K562 (cell line): ENCODE results near the gene PACS2. TPM values are rescaled to one million over a fixed set of nuclear protein-coding genes. Genes with fewer than 3 reads are reported as not detected.
"Not testable (repeated sequence)": the region's sequence is repeated elsewhere in the genome, so short reads cannot be mapped to it uniquely, and the experiment has no call there.

ENCODE experiments used
- ATAC-seq: fragments of 200-7000 bp; cut with Tn5 transposase; 3 replicates; pipeline ENCODE4 v1.9.1; 2020; ENCODE audit warnings: moderate library complexity
- BruUV-seq: library from RNA; stranded (reverse); fragments of 400-500 nt; replicated peaks from 2 replicates; lab custom pipeline; 2021; lab: Mats Ljungman, UMichigan
- CTCF ChIA-PET: fragments of 300-600 bp; formaldehyde crosslinking; extraction: SDS; loops from one replicate; lab custom pipeline; 2021; ENCODE audit warnings: low intra/inter-chr PET ratio; lab: Yijun Ruan, JAX
- POLR2A ChIA-PET: fragments of 300-600, 350-650 bp; sonication (Branson Sonifier 250); formaldehyde crosslinking; extraction: SDS; loops from one replicate; lab custom pipeline; 2021; ENCODE audit warnings: antibody characterized with exemption, inconsistent platforms; lab: Yijun Ruan, JAX
- DNase-seq, 4 experiments: peaks; one replicate each; pipeline versions ENCODE4 v3.0.0 to v3.0.0-alpha.2; 2011 to 2018; ENCODE audit warnings: low spot score in 3 of 4, mixed read lengths in 3 of 4; ENCODE audit errors: extremely low read depth in 1 of 4
- FAIRE-seq: peaks from 2 replicates; lab custom pipeline; 2011; peaks lifted over from hg19 to GRCh38; lab: Jason Lieb, UNC
- H2AFZ ChIP-seq: 2 replicates; pipeline ENCODE4 v1.6.0; 2011; ENCODE audit warnings: low read depth, low read length, control low read depth, inconsistent platforms
- H3K27ac ChIP-seq: fragments of 200-600 bp; 3 replicates; pipeline ENCODE4 v1.8.0; 2011; ENCODE audit warnings: low read depth, mild to moderate bottlenecking, control low read depth, inconsistent platforms, low read length, moderate library complexity, mixed read lengths; ENCODE audit errors: extremely low read depth
- H3K27me3 ChIP-seq, 2 experiments: fragments of 300-600 bp in 1 of 2; 2 replicates in 1 of 2; 3 replicates in 1 of 2; pipeline versions ENCODE4 v1.6.0 to v1.8.0; 2011; ENCODE audit warnings: inconsistent platforms in 2 of 2, low read length in 2 of 2, mild to moderate bottlenecking in 1 of 2, mixed read lengths in 1 of 2, moderate library complexity in 1 of 2; ENCODE audit not compliant: control insufficient read depth in 2 of 2, insufficient read depth in 2 of 2
- H3K36me3 ChIP-seq: fragments of 300-600 bp; 3 replicates; pipeline ENCODE4 v1.8.0; 2011; ENCODE audit warnings: mild to moderate bottlenecking, low read length, inconsistent platforms; ENCODE audit not compliant: control insufficient read depth, insufficient read depth
- H3K4me1 ChIP-seq, 2 experiments: fragments of 200-600 bp in 1 of 2; replicated peaks in 1 of 2; 2 replicates in 1 of 2; 3 replicates in 1 of 2; pipeline versions ENCODE4 v1.5.1 to v1.8.0; 2011; ENCODE audit warnings: inconsistent platforms in 2 of 2, low read length in 2 of 2, mild to moderate bottlenecking in 1 of 2, mixed read lengths in 1 of 2, moderate library complexity in 1 of 2; ENCODE audit not compliant: control insufficient read depth in 2 of 2, insufficient read depth in 2 of 2
- H3K4me2 ChIP-seq: 2 replicates; pipeline ENCODE4 v1.6.1; 2011; ENCODE audit warnings: low read length, control low read depth, inconsistent platforms, mixed read lengths; ENCODE audit not compliant: insufficient read depth
- H3K4me3 ChIP-seq: fragments of 200-600 bp; sonication (generic), shearing (Covaris generic); 2 replicates; pipeline ENCODE4 v1.5.1; 2016; ENCODE audit warnings: control low read depth, inconsistent platforms
- H3K79me2 ChIP-seq: fragments of 200-600 bp; 3 replicates; pipeline ENCODE4 v1.8.0; 2011; ENCODE audit warnings: low read length, inconsistent platforms; ENCODE audit not compliant: control insufficient read depth, insufficient read depth
- H3K9ac ChIP-seq, 2 experiments: 2 replicates each; pipeline versions ENCODE4 v1.6.0 to v1.6.1; 2011; ENCODE audit warnings: low read depth in 2 of 2, low read length in 2 of 2, control low read depth in 1 of 2, inconsistent platforms in 1 of 2, mild to moderate bottlenecking in 1 of 2, mixed read lengths in 1 of 2; ENCODE audit not compliant: insufficient read depth in 1 of 2
- H3K9me1 ChIP-seq: one replicate; pipeline ENCODE4 v1.6.0; 2011; ENCODE audit warnings: inconsistent platforms, mild to moderate bottlenecking, low read length, moderate library complexity; ENCODE audit not compliant: control insufficient read depth, insufficient read depth
- H3K9me3 ChIP-seq: replicated peaks from 2 replicates; pipeline ENCODE4 v1.5.1; 2011; ENCODE audit warnings: low read depth, low read length, inconsistent platforms; ENCODE audit not compliant: control insufficient read depth, insufficient read depth
- H4K20me1 ChIP-seq: replicated peaks from 2 replicates; pipeline ENCODE4 v1.6.1; 2011; ENCODE audit warnings: low read length, inconsistent platforms, mixed read lengths; ENCODE audit not compliant: control insufficient read depth, insufficient read depth
- ERF ChIP-seq: fragments of 450-650 bp; formaldehyde crosslinking; IDR thresholded peaks from 2 replicates; pipeline ENCODE4 v1.4.0; 2020; ENCODE audit warnings: mild to moderate bottlenecking, mixed read lengths
- ETV6 ChIP-seq, 3 experiments: fragments of 150-350 bp in 1 of 3; sonication (generic) in 1 of 3; formaldehyde crosslinking in 1 of 3; IDR thresholded peaks; 2 replicates each; pipeline versions ENCODE4 v1.6.1 to v1.8.0; 2014 to 2022; ENCODE audit warnings: borderline replicate concordance in 2 of 3, low read depth in 2 of 3, antibody characterized with exemption in 1 of 3, low read length in 1 of 3, mild to moderate bottlenecking in 1 of 3, missing genetic modification reagents in 1 of 3
- TRIM24 ChIP-seq, 2 experiments: fragments of 450-650 bp; IDR thresholded peaks; 2 replicates each; pipeline ENCODE4 v1.6.1; 2016
- TRIM28 ChIP-seq: fragments of 450-650 bp; IDR thresholded peaks from 2 replicates; pipeline ENCODE4 v1.6.1; 2017
- ZC3H8 ChIP-seq: fragments of 450-650 bp; IDR thresholded peaks from 2 replicates; pipeline ENCODE4 v1.6.1; 2017
- ZNF253 ChIP-seq: fragments of 250-450 bp; sonication (Bioruptor Pico); conservative IDR thresholded peaks from 2 replicates; pipeline ENCODE4 v1.6.1; 2021; ENCODE audit warnings: mild to moderate bottlenecking
- ZNF639 ChIP-seq, 2 experiments: fragments of 200-800 bp in 1 of 2; sonication (Bioruptor generic) in 1 of 2; sonication (generic) in 1 of 2; formaldehyde crosslinking in 1 of 2; IDR thresholded peaks in 1 of 2; conservative IDR thresholded peaks in 1 of 2; 2 replicates each; pipeline versions ENCODE4 v1.5.0 to v1.6.1; 2016 to 2020; ENCODE audit warnings: missing compliant biosample characterization in 1 of 2, missing genetic modification characterization in 1 of 2, missing genetic modification reagents in 1 of 2
- WGBS: fragments of 100-300 bp; shearing (Covaris generic); methylation state at CpG from one replicate; pipeline ENCODE4 v1.1.6; 2016; ENCODE audit warnings: low coverage, mixed read lengths; ENCODE audit not compliant: insufficient coverage; ENCODE audit errors: missing lambda C conversion rate; 5-methylcytosine and 5-hydroxymethylcytosine counted together
- in situ Hi-C: fragments of 300-500 bp; cut with MboI; formaldehyde crosslinking; loops from 4 replicates; pipeline ENCODE4 v1.15.0; 2018; ENCODE audit warnings: inconsistent platforms, mixed read lengths
- intact Hi-C: fragments of 100-400 bp; cut with micrococcal nuclease; formaldehyde crosslinking; loops from 2 replicates; pipeline ENCODE4 v1.14.2; 2022
- polyA plus RNA-seq, 8 experiments: library from polyadenylated mRNA; depleted of rRNA in 4 of 8; stranded (reverse) in 5 of 8; unstranded in 3 of 8; fragments of >200 nt; fragmentation: Nextera tagmentation in 2 of 8; fragmentation: Illumina TruSeq in 1 of 8; extraction: Ambion mirVana in 2 of 8; extraction: Trizol in 1 of 8; gene quantifications; 2 replicates each; pipeline versions ENCODE4 v1.2.1 to v1.2.3, GENCODE V29; 2011 to 2014; ENCODE audit warnings: inconsistent platforms in 1 of 8, missing spikeins in 1 of 8
- total RNA-seq, 7 experiments: library from RNA; depleted of rRNA in 6 of 7; stranded (reverse); fragments of >200 nt in 6 of 7; fragmentation: Illumina TruSeq in 2 of 7; extraction: Trizol in 2 of 7; gene quantifications; 2 replicates each; pipeline versions ENCODE4 v1.2.1 to v1.2.3, GENCODE V29; 2011 to 2021; ENCODE audit warnings: low replicate concordance in 1 of 7

PACS2 gene
- total and polyA plus RNA-seq, 9 of the 15 experiments (the other 6 are each of a cell fraction or from before 2014, with no cell fraction given) = 0.11 to 20.8 (median 9.9) TPM

DNA sequence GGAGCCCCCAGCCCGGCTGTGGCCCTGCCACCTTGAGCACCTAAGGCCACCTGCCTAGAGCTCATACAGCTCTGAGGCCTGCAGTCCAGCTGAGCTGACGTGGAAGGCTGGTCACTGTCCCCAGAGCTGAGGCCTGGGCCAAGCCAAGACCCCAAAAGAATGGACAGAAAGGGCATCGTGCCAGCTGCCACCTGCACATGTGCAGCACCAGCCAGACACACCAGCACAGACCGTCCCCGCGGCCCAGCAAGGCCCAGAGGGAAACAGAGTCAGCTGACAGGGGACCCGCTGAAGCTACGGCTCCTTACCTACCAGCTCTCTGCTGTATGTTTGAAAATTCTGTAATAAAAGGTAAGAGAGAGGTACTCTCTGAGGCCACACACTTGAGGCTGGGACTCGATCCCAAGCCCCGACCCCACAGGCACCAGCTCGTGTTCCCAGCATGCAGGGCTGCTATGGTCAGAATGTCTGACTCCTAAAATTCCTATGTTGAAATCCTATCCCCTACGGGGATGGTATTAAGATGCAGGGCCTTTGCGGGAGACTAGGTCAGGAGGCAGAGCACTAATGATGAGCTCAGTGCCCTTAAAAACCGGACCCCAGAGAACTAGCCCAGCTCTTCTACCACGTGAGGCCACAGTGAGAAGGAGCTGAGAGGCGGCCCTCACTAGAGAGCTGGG, 39.1 kb upstream of the PACS2 start (continued):
- TF ChIP-seq TRIM28 (no peak), ERF (CRISPR knock-in tag) (no peak), ZC3H8 (no peak), TRIM24 (IDR thresholded peaks at IDR 0.05) (no peak), ZNF639 (CRISPR knock-in tag; conservative IDR thresholded peaks at IDR 0.05 in 1 of 2, IDR thresholded peaks at IDR 0.05 in 1 of 2) (no peak), ETV6 (IDR thresholded peaks at IDR 0.05; ENCODE audit: borderline replicate concordance in 1 of 2, low read depth in 2 of 2, low read length in 1 of 2) (no peak), ETV6 (CRISPR knock-in tag; IDR thresholded peaks at IDR 0.05; ENCODE audit: borderline replicate concordance) (no peak), ZNF253 (CRISPR knock-in tag) (no peak)

- H3K4me1 ChIP-seq = peaks cover 0 to 13% of the 10 kb centered on the region in 2 experiments; a peak in 2 of 5 replicates
- H3K36me3 ChIP-seq, BruUV-seq, CTCF ChIA-PET, in situ Hi-C loops, FAIRE-seq, H3K9ac ChIP-seq, H3K9me3 ChIP-seq, ATAC-seq, H4K20me1 ChIP-seq, intact Hi-C loops, POLR2A ChIA-PET, DNase-seq, H3K79me2 ChIP-seq, H3K4me3 ChIP-seq, H3K4me2 ChIP-seq, H3K27me3 ChIP-seq, H3K9me1 ChIP-seq, H3K27ac ChIP-seq, H2AFZ ChIP-seq: not testable (repeated sequence)
- WGBS = 50% methylated on average over 2 of the region's 4 CpGs
These were observed 37.1 kb upstream of the PACS2 start for GRCh38 chr14:105277448-105277847.
